Common myeloid progenitor, CD34-positive (primary cell): ENCODE results near the gene TRIM17.

Experiments
- CTCF ChIA-PET: fragments of 350-600 bp; sonication (Branson Sonifier 250); formaldehyde crosslinking; loops from one replicate; lab custom pipeline; 2021; ENCODE audit warnings: antibody characterized with exemption; lab: Charles Lee
- POLR2A ChIA-PET: fragments of 350-600 bp; sonication (Branson Sonifier 250); formaldehyde crosslinking; loops from one replicate; lab custom pipeline; 2021; ENCODE audit warnings: antibody characterized with exemption; lab: Charles Lee
- DNase-seq, 3 donors: peaks; one replicate each; pipeline versions ENCODE4 v3.0.0 to v3.0.0-alpha.2; 2013
- H3K27ac ChIP-seq, 2 experiments: 1 replicate in 1 of 2; 2 replicates in 1 of 2; pipeline ENCODE4 v1.7.0; 2013; ENCODE audit warnings: inconsistent platforms in 2 of 2, low read length in 2 of 2, mild to moderate bottlenecking in 2 of 2, low read depth in 1 of 2, moderate library complexity in 1 of 2; ENCODE audit not compliant: severe bottlenecking in 2 of 2, insufficient read depth in 1 of 2, poor library complexity in 1 of 2
- H3K27me3 ChIP-seq, 5 experiments: replicated peaks in 2 of 5; 1 replicate in 3 of 5; 2 replicates in 2 of 5; pipeline versions ENCODE4 v1.6.1 to v1.7.0; 2013; ENCODE audit warnings: low read length in 4 of 5, mild to moderate bottlenecking in 2 of 5, moderate library complexity in 2 of 5, inconsistent platforms in 1 of 5; ENCODE audit not compliant: insufficient read depth in 5 of 5, control insufficient read depth in 4 of 5
- H3K36me3 ChIP-seq, 4 experiments: 1 replicate in 2 of 4; 2 replicates in 2 of 4; pipeline versions ENCODE4 v1.6.1 to v1.7.0; 2013; ENCODE audit warnings: low read length in 3 of 4, control low read depth in 1 of 4, mild to moderate bottlenecking in 1 of 4; ENCODE audit not compliant: control insufficient read depth in 4 of 4, insufficient read depth in 4 of 4
- H3K4me1 ChIP-seq, 4 experiments: 1 replicate in 3 of 4; 2 replicates in 1 of 4; pipeline versions ENCODE4 v1.6.1 to v1.7.1; 2013; ENCODE audit warnings: low read length in 3 of 4, mild to moderate bottlenecking in 3 of 4, control low read depth in 1 of 4, inconsistent platforms in 1 of 4, moderate library complexity in 1 of 4; ENCODE audit not compliant: control insufficient read depth in 4 of 4, insufficient read depth in 4 of 4; ENCODE audit errors: control extremely low read depth in 1 of 4
- H3K4me3 ChIP-seq, 7 experiments: 1 replicate in 4 of 7; 2 replicates in 3 of 7; pipeline versions ENCODE4 v1.5.1 to v1.7.0; 2013; ENCODE audit warnings: mild to moderate bottlenecking in 7 of 7, low read length in 6 of 7, moderate library complexity in 6 of 7, inconsistent platforms in 2 of 7, low read depth in 2 of 7, control low read depth in 1 of 7; ENCODE audit not compliant: insufficient read depth in 4 of 7, control insufficient read depth in 1 of 7; ENCODE audit errors: extremely low read depth in 1 of 7
- H3K9me3 ChIP-seq, 5 experiments: 1 replicate in 4 of 5; 2 replicates in 1 of 5; pipeline versions ENCODE4 v1.6.1 to v1.7.1; 2013; ENCODE audit warnings: low read length in 4 of 5, mild to moderate bottlenecking in 2 of 5, inconsistent platforms in 1 of 5, low read depth in 1 of 5, moderate library complexity in 1 of 5; ENCODE audit not compliant: control insufficient read depth in 4 of 5, insufficient read depth in 2 of 5; ENCODE audit errors: control extremely low read depth in 1 of 5
- WGBS: methylation state at CpG from one replicate; pipeline ENCODE4 v1.1.5; 2013; ENCODE audit not compliant: insufficient coverage; 5-methylcytosine and 5-hydroxymethylcytosine counted together

Gene TRIM17

GRCh38 chr1:228401782-228402640 lies 14.7 kb downstream of the TRIM17 start:
- H3K27ac ChIP-seq: no peak overlapping the region
- H3K27me3 ChIP-seq: no peaks in the 10 kb centered on the region
- WGBS: 95% methylated on average over 12 of the region's 14 CpGs
- no peak for DNase-seq
- peaks cover 4 to 68% (median 48%) of the 10 kb centered on the region in 4 experiments for H3K36me3 ChIP-seq
- H3K9me3 ChIP-seq: no peaks in the 10 kb centered on the region
- POLR2A ChIA-PET: no interaction called here
- no peak overlapping the region for H3K4me3 ChIP-seq
- CTCF ChIA-PET: interaction anchor here (0.7 to 2.4 kb wide), 3 partner anchors 9 to 17 kb away, joined by 3 to 8 read pairs (median 6); no protein-coding TSS in a partner anchor
- peaks cover 5 to 23% (median 20%) of the 10 kb centered on the region in 4 experiments for H3K4me1 ChIP-seq

DNA sequence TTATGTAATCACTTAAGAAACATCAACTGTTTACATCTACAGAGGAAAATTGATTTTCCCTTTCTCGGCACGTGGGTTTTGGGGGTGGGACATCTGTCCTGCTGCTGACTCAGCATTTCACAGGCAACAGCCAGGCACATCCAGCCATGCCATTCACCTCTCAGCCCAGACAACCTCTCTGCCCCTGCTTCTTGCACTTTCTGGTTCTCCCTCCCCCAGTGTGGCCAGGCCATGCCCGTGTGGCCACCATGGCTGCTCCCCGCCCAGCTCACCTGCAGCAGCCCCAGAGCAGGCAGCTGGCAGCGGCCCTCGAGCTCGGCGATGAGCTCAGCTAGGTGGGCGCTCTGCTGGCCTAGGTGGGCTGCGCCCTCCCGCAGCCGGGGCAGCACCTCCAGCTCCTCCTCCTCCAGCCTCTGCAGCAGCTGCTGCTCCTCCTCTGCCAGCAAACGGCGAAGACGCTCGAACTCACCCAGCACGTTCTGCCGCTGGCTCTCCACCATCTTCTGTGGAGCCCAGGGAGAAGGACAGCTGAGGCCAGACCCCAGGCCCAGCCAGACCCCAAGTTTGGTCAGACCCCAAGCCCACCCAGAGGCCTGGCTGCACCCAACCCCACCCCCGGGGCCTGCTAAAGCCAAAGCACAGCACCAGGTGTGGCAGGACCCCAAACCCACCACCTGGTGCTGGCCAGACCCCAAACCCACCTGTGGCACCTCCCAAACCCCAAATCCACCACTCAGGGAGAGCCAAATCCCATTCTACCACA lies 15.8 kb downstream of the TRIM17 start:
- peaks cover 5 to 23% (median 20%) of the 10 kb centered on the region in 4 experiments for H3K4me1 ChIP-seq
- CTCF ChIA-PET: no interaction called here
- POLR2A ChIA-PET: no interaction called here
- 85% methylated on average over 18 of the region's 19 CpGs for WGBS
- no peak for DNase-seq
- no peaks in the 10 kb centered on the region for H3K9me3 ChIP-seq
- H3K27ac ChIP-seq: no peak overlapping the region
- H3K36me3 ChIP-seq: peaks cover 8 to 79% (median 57%) of the 10 kb centered on the region in 4 experiments
- H3K4me3 ChIP-seq: no peak overlapping the region
- no peaks in the 10 kb centered on the region for H3K27me3 ChIP-seq

- 97% methylated on average over 10 of the region's 11 CpGs for WGBS
- H3K36me3 ChIP-seq: peaks cover 8 to 85% (median 62%) of the 10 kb centered on the region in 4 experiments
- ChIA-PET CTCF (no interaction called here), POLR2A (no interaction called here)
- H3K27ac ChIP-seq: no peak overlapping the region
- DNase-seq: no peak
- no peaks in the 10 kb centered on the region for H3K27me3 ChIP-seq
- H3K4me3 ChIP-seq: no peak overlapping the region
- H3K9me3 ChIP-seq: no peaks in the 10 kb centered on the region
- peaks cover 5 to 17% (median 13%) of the 10 kb centered on the region in 4 experiments for H3K4me1 ChIP-seq
Observed at GRCh38 chr1:228400237-228400651, 16.4 kb downstream of the TRIM17 start.

- 96% methylated on average over 8 of the region's 14 CpGs for WGBS
- no peak for DNase-seq
- ChIA-PET POLR2A (no interaction called here), CTCF (no interaction called here)
- H3K4me3 ChIP-seq: no peak overlapping the region
- H3K4me1 ChIP-seq: peaks cover 0 to 11% (median 8%) of the 10 kb centered on the region in 4 experiments
- H3K27me3 ChIP-seq: no peaks in the 10 kb centered on the region
- H3K27ac ChIP-seq: no peak overlapping the region
- no peaks in the 10 kb centered on the region for H3K9me3 ChIP-seq
- peaks cover 8 to 91% (median 68%) of the 10 kb centered on the region in 4 experiments for H3K36me3 ChIP-seq
Observed at GRCh38 chr1:228399531-228400236, 17.0 kb downstream of the TRIM17 start.

GRCh38 chr1:228398741-228399461 lies 17.8 kb downstream of the TRIM17 start:
- Histone ChIP-seq H3K4me3 (no peak overlapping the region), H3K36me3 (peaks cover 8 to 94% (median 69%) of the 10 kb centered on the region in 4 experiments), H3K4me1 (peaks cover 0 to 4% (median under 1%) of the 10 kb centered on the region in 4 experiments), H3K9me3 (no peaks in the 10 kb centered on the region), H3K27me3 (no peaks in the 10 kb centered on the region), H3K27ac (no peak overlapping the region)
- POLR2A ChIA-PET: no interaction called here
- DNase-seq: no peak
- WGBS: 97% methylated on average over 7 of the region's 12 CpGs
- CTCF ChIA-PET: no interaction called here

- 97% methylated on average over 6 of the region's 6 CpGs for WGBS
- peaks cover 7 to 97% (median 64%) of the 10 kb centered on the region in 4 experiments for H3K36me3 ChIP-seq
- ChIA-PET POLR2A (no interaction called here), CTCF (no interaction called here)
- no peaks in the 10 kb centered on the region for H3K9me3 ChIP-seq
- H3K27me3 ChIP-seq: no peaks in the 10 kb centered on the region
- no peak overlapping the region for H3K27ac ChIP-seq
- no peak for DNase-seq
- H3K4me1 ChIP-seq: peaks cover 0 to 2% (median 0%) of the 10 kb centered on the region in 4 experiments
- H3K4me3 ChIP-seq: no peak overlapping the region
Observed at GRCh38 chr1:228397966-228398365, 18.7 kb downstream of the TRIM17 start.
